ENCODE results near the gene ZNF24. TPM values are rescaled to one million over a fixed set of nuclear protein-coding genes. Genes with fewer than 3 reads are reported as not detected.

The ZNF24 gene
- total RNA-seq, 1 experiment from 2014 or later: 57.9 TPM

DNA sequence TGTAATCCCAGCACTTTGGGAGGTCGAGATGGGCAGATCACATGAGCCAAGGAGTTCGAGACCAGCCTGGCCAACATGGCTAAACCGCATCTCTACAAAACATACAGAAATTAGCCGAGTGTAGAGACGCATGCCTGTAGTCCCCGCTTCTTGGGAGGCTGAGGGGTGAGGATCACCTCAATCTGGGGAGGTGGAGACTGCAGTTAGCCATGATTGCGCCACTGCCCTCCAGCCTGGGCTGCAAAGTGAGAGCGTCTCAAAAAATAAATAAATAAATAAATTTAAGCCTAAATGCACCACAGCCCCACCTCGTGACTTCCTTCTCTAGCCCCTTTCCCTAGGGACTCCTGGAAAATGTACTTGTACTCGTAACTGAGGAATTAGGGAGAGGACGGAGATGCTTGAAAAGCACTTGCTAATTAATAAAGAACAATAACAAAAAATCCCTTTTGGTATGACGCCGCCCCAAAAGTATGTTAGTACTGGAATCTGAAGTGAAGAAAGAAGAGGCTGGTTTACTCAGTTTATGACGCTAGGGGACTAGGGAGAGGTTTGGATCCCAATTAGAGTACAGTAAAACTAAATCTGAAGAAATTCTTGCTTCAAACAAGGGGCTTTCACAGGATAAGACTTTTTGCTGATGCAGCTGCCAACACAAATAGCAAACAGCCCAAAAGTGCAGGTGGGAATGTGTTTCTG lies 33.8 kb upstream of the ZNF24 start:
- no peak overlapping the region for H2BK12ac ChIP-seq (ENCODE audit: insufficient read length, low read depth, low read length)
- H2AFZ ChIP-seq (ENCODE audit: low read length): no peak overlapping the region
- H3K27ac ChIP-seq (ENCODE audit: insufficient read length, low read depth, low read length): no peak overlapping the region
- no peaks in the 10 kb centered on the region for H3K27me3 ChIP-seq (ENCODE audit: insufficient read depth, low read length)
- Mint-ChIP-seq H3K4me1 (peaks cover 8 to 14% of the 10 kb centered on the region in 2 experiments), H3K9me3 (peaks cover 9% of the 10 kb centered on the region in 2 experiments; a peak in 3 of 5 replicates), H3K27me3 (ENCODE audit: low read depth) (peaks cover 23% of the 10 kb centered on the region), H3K36me3 (ENCODE audit: insufficient read depth in 1 of 3, low read depth in 3 of 3) (peaks cover 2 to 5% (median 4%) of the 10 kb centered on the region in 3 experiments; a peak in 4 of 7 replicates), H3K27ac (no peak overlapping the region), H3K4me3 (peak overlapping the region; percentile 77 to 80)
- H3K79me2 ChIP-seq (ENCODE audit: insufficient read depth, low read length): no peaks in the 10 kb centered on the region
- H3K23ac ChIP-seq (ENCODE audit: insufficient read length, low read depth, low read length): no peak overlapping the region
- TF ChIP-seq, protein P1, sequence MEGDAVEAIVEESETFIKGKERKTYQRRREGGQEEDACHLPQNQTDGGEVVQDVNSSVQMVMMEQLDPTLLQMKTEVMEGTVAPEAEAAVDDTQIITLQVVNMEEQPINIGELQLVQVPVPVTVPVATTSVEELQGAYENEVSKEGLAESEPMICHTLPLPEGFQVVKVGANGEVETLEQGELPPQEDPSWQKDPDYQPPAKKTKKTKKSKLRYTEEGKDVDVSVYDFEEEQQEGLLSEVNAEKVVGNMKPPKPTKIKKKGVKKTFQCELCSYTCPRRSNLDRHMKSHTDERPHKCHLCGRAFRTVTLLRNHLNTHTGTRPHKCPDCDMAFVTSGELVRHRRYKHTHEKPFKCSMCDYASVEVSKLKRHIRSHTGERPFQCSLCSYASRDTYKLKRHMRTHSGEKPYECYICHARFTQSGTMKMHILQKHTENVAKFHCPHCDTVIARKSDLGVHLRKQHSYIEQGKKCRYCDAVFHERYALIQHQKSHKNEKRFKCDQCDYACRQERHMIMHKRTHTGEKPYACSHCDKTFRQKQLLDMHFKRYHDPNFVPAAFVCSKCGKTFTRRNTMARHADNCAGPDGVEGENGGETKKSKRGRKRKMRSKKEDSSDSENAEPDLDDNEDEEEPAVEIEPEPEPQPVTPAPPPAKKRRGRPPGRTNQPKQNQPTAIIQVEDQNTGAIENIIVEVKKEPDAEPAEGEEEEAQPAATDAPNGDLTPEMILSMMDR (conservative IDR thresholded peaks at IDR 0.05): no peak
- no peak overlapping the region for H2BK20ac ChIP-seq (ENCODE audit: low read depth, low read length, poor library complexity, severe bottlenecking)
- no peak overlapping the region for H4K5ac ChIP-seq (ENCODE audit: insufficient read length, low read depth, low read length)
- no peak for DNase-seq
- no peak overlapping the region for H4K91ac ChIP-seq (ENCODE audit: insufficient read length, low read depth, low read length)
- H3K56ac ChIP-seq (ENCODE audit: insufficient read length, low read depth, low read length): no peak overlapping the region
- H3T11ph ChIP-seq (ENCODE audit: low read length): no peak overlapping the region
- no peak overlapping the region for H2BK120ac ChIP-seq (ENCODE audit: low read depth, low read length, poor library complexity, severe bottlenecking)
- no peak overlapping the region for H4K8ac ChIP-seq (replicated peaks; ENCODE audit: insufficient read length, low read depth, low read length)
- H3K9me3 ChIP-seq (ENCODE audit: control insufficient read depth, low read depth, low read length): no peaks in the 10 kb centered on the region
- no CpG with 5 or more reads among the region's 14 CpGs for WGBS (ENCODE audit: extremely low coverage, insufficient read length, low lambda C conversion rate)
- H3K4me2 ChIP-seq (ENCODE audit: insufficient read depth, insufficient read length, low read length): peak overlapping the region; percentile 68
- H3K4me1 ChIP-seq (ENCODE audit: insufficient read depth, low read length): no peaks in the 10 kb centered on the region; the same call in 1 of the 2 replicates
- no peak overlapping the region for H3K18ac ChIP-seq (ENCODE audit: insufficient read length, low read depth, low read length)
- H2AK5ac ChIP-seq (ENCODE audit: insufficient read length, low read length): no peak overlapping the region
- H2BK5ac ChIP-seq (ENCODE audit: insufficient read length, low read length): no peak overlapping the region
- no peak overlapping the region for H3K14ac ChIP-seq (ENCODE audit: insufficient read depth, low read length)
- no peaks in the 10 kb centered on the region for H3K79me1 ChIP-seq (ENCODE audit: insufficient read depth, low read depth, low read length, poor library complexity, severe bottlenecking)
- H3K23me2 ChIP-seq (ENCODE audit: insufficient read length, low read depth, low read length, poor library complexity, severe bottlenecking): peaks cover 4% of the 10 kb centered on the region
- H3K4ac ChIP-seq (ENCODE audit: low read depth, low read length): no peak overlapping the region
- no peaks in the 10 kb centered on the region for H4K20me1 ChIP-seq (ENCODE audit: control insufficient read depth, insufficient read depth, insufficient read length)
- no peak overlapping the region for H3K9ac ChIP-seq (ENCODE audit: extremely low read depth, insufficient read length, low read length)
- H2BK15ac ChIP-seq (ENCODE audit: low read depth, low read length): no peak overlapping the region
